ENCODE measurements around the gene FOXA2. TPM values are rescaled to one million over a fixed set of nuclear protein-coding genes. Genes with fewer than 3 reads are reported as not detected.

Gene FOXA2
- total and polyA plus RNA-seq, 2 donors (not counting 1 experiment from before 2014, with no cell fraction given) = not detected

- Histone ChIP-seq H3K36me3 (replicated peaks in 1 of 2; ENCODE audit: control extremely low read depth in 1 of 2, control insufficient read depth in 1 of 2, extremely low read depth in 1 of 2, insufficient read depth in 2 of 2, low read length in 1 of 2) (no peaks in the 10 kb centered on the region), H3K4me1 (ENCODE audit: control insufficient read depth in 2 of 2, insufficient read depth in 2 of 2, low read length in 2 of 2) (peaks cover 0 to 5% of the 10 kb centered on the region in 2 donors), H3K9me3 (ENCODE audit: control extremely low read depth in 1 of 3, control insufficient read depth in 2 of 3, insufficient read depth in 1 of 3, low read length in 2 of 3) (peaks cover 0 to 45% (median 0%) of the 10 kb centered on the region in 3 donors), H4K20me1 (ENCODE audit: control insufficient read depth, insufficient read depth, low read length, poor library complexity, severe bottlenecking) (no peaks in the 10 kb centered on the region), H3K4me3 (ENCODE audit: control extremely low read depth in 1 of 5, extremely low read depth in 1 of 5, insufficient read depth in 1 of 5, low read depth in 2 of 5, low read length in 4 of 5) (no peak overlapping the region), H3K27me3 (replicated peaks in 1 of 4; ENCODE audit: control extremely low read depth in 1 of 4, control insufficient read depth in 3 of 4, insufficient read depth in 4 of 4, low read length in 3 of 4) (peaks cover 0 to 75% (median 42%) of the 10 kb centered on the region in 4 experiments), H3K4me2 (replicated peaks; ENCODE audit: low read depth, low read length, poor library complexity, severe bottlenecking) (no peak overlapping the region), H3K79me2 (ENCODE audit: control insufficient read depth, insufficient read depth, low read length) (no peaks in the 10 kb centered on the region), H3K9ac (ENCODE audit: low read length) (no peak overlapping the region), H2AFZ (ENCODE audit: insufficient read depth, low read depth, low read length, poor library complexity, severe bottlenecking) (no peak overlapping the region), H3K27ac (ENCODE audit: low read length in 2 of 2) (no peak overlapping the region)
- no peak overlapping the region for H3K27ac Mint-ChIP-seq
- no peak for DNase-seq
- peaks cover 69% of the 10 kb centered on the region for H3K27me3 Mint-ChIP-seq
- ChIA-PET POLR2A (no interaction called here), CTCF (no interaction called here)
- H3K9me3 Mint-ChIP-seq (ENCODE audit: insufficient read depth) = no peaks in the 10 kb centered on the region
- no peak overlapping the region for H3K4me3 Mint-ChIP-seq
- TF ChIP-seq CTCF (IDR thresholded peaks at IDR 0.05) = no peak
- TF ChIP-seq EZH2 (IDR thresholded peaks at IDR 0.05; ENCODE audit: borderline replicate concordance, insufficient read depth, low read depth, low read length, poor library complexity, severe bottlenecking) = no peak
- peaks cover 5% of the 10 kb centered on the region for H3K4me1 Mint-ChIP-seq
- no peak for ATAC-seq (ENCODE audit: low read depth)
- intact Hi-C loops (cut with micrococcal nuclease) = no loop called here
- WGBS (ENCODE audit: insufficient coverage) = 17% methylated on average over 45 of the region's 56 CpGs
Observed at GRCh38 chr20:22578221-22579118, 5.9 kb downstream of the FOXA2 start.
